Sigmoid colon (tissue), 7 donors: ENCODE measurements around the gene POLD2. TPM values are rescaled to one million over a fixed set of nuclear protein-coding genes. Genes with fewer than 3 reads are reported as not detected.

Experiments used
- DNase-seq: peaks from one replicate; pipeline ENCODE4 v3.0.0-alpha.2; 2019
- H3K27ac ChIP-seq, 4 donors: fragments of 200-600 bp; sonication (generic); one replicate each; pipeline ENCODE4 v1.5.1; 2016 to 2019; ENCODE audit warnings: mild to moderate bottlenecking in 1 of 4
- H3K27me3 ChIP-seq, 3 donors: fragments of 200-600 bp; sonication (generic); one replicate each; pipeline ENCODE4 v1.5.1; 2019; ENCODE audit warnings: mild to moderate bottlenecking in 1 of 3
- H3K36me3 ChIP-seq, 4 donors: fragments of 200-600 bp; sonication (generic); one replicate each; pipeline ENCODE4 v1.5.1; 2016 to 2019
- H3K4me1 ChIP-seq, 4 donors: fragments of 200-600 bp; sonication (generic); one replicate each; pipeline ENCODE4 v1.5.1; 2017 to 2019
- H3K4me3 ChIP-seq, 4 donors: fragments of 200-600 bp; sonication (generic); one replicate each; pipeline ENCODE4 v1.5.1; 2017 to 2019; ENCODE audit warnings: mild to moderate bottlenecking in 2 of 4, moderate library complexity in 1 of 4
- H3K9me3 ChIP-seq, 4 donors: fragments of 200-600 bp in 3 of 4; sonication (generic) in 3 of 4; one replicate each; pipeline versions ENCODE4 v1.5.1 to v1.6.1; 2013 to 2019
- EP300 ChIP-seq, 4 donors: sonication (generic); formaldehyde crosslinking; IDR thresholded peaks; one replicate each; pipeline ENCODE4 v1.6.1; 2017; ENCODE audit warnings: antibody characterized with exemption in 4 of 4
- POLR2A ChIP-seq, 2 donors: fragments of 450-650 bp; IDR thresholded peaks; one replicate each; pipeline ENCODE4 v1.6.1; 2016; ENCODE audit warnings: antibody characterized with exemption in 2 of 2, mild to moderate bottlenecking in 2 of 2, moderate library complexity in 2 of 2
- POLR2AphosphoS5 ChIP-seq, 4 donors: sonication (generic); formaldehyde crosslinking; IDR thresholded peaks; one replicate each; pipeline ENCODE4 v1.6.1; 2017; ENCODE audit warnings: antibody characterized with exemption in 4 of 4
- WGBS, 2 donors: extraction: QIAGEN DNeasy Blood & Tissue Kit; methylation state at CpG; one replicate each; pipeline ENCODE4 v1.1.7; 2013; 5-methylcytosine and 5-hydroxymethylcytosine counted together
- intact Hi-C: fragments of 100-400 bp; cut with DNase I; formaldehyde crosslinking; loops from one replicate; pipeline ENCODE4 v1.15.1; 2023
- polyA plus RNA-seq, 3 donors: library from polyadenylated mRNA; stranded (reverse); fragments of 200-250 nt; gene quantifications; one replicate each; pipeline ENCODE4 v1.2.3, GENCODE V29; 2013
- total RNA-seq, 4 donors: library from RNA; depleted of rRNA; stranded (reverse); fragments of >200 nt; gene quantifications; one replicate each; pipeline ENCODE4 v1.1.0, GENCODE V29; 2016
- TF ChIP-seq, protein P1 (sequence below), 4 experiments: fragments of 450-650 bp in 3 of 4; fragments of 200-600 bp in 1 of 4; IDR thresholded peaks; one replicate each; pipeline ENCODE4 v1.5.1; 2016 to 2019; ENCODE audit warnings: antibody characterized with exemption in 4 of 4, mild to moderate bottlenecking in 3 of 4, moderate library complexity in 2 of 4
- donor health status: healthy with polysubstance abuse.
- donor health status: Bipolar disorder and iron deficiency.
- donor health status: healthy.

The POLD2 gene
- total and polyA plus RNA-seq, 7 donors = 20.3 to 91.2 (median 35.4) TPM

DNA sequence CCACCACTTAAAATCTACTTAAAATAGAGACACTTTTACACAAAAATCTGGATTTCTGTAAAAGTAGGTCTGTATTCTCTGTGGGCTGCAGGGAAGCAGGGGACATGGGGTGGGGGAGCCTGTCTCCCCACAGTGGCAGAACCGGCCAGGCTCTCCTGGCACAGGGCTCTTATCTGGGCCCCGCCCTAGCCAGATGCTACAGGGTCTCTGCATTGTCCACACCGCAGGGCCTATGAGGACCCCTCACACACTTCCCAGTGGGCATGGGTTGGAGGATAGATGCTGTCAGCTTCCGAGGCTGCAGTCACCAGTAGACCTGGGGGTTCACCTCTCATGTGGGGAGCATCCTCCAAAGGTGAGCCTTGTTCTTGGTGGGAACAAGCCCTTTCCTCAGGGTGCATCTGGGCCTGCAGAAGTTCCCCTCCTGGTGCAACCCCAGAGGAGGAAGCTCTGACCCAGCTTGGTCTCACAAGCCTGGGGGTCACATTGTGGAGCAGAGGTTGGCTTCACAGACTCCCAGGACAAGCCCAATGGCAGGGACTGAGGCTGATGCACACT is 33.2 kb upstream of the POLD2 start:
- H3K9me3 ChIP-seq = no peaks in the 10 kb centered on the region
- TF ChIP-seq, protein P1, sequence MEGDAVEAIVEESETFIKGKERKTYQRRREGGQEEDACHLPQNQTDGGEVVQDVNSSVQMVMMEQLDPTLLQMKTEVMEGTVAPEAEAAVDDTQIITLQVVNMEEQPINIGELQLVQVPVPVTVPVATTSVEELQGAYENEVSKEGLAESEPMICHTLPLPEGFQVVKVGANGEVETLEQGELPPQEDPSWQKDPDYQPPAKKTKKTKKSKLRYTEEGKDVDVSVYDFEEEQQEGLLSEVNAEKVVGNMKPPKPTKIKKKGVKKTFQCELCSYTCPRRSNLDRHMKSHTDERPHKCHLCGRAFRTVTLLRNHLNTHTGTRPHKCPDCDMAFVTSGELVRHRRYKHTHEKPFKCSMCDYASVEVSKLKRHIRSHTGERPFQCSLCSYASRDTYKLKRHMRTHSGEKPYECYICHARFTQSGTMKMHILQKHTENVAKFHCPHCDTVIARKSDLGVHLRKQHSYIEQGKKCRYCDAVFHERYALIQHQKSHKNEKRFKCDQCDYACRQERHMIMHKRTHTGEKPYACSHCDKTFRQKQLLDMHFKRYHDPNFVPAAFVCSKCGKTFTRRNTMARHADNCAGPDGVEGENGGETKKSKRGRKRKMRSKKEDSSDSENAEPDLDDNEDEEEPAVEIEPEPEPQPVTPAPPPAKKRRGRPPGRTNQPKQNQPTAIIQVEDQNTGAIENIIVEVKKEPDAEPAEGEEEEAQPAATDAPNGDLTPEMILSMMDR (IDR thresholded peaks at IDR 0.05) = no peak
- no peak for TF ChIP-seq EP300 (IDR thresholded peaks at IDR 0.05)
- no peak for TF ChIP-seq POLR2A (IDR thresholded peaks at IDR 0.05)
- no peak for TF ChIP-seq POLR2AphosphoS5 (IDR thresholded peaks at IDR 0.05)
- 79 to 84% methylated on average over 4 of the region's 4 CpGs for WGBS, 2 donors
- H3K27me3 ChIP-seq = no peaks in the 10 kb centered on the region
- no peaks in the 10 kb centered on the region for H3K36me3 ChIP-seq
- no peak overlapping the region for H3K27ac ChIP-seq
- intact Hi-C loops = no loop called here
- no peaks in the 10 kb centered on the region for H3K4me1 ChIP-seq
- no peak for DNase-seq
- H3K4me3 ChIP-seq = no peak overlapping the region

DNA sequence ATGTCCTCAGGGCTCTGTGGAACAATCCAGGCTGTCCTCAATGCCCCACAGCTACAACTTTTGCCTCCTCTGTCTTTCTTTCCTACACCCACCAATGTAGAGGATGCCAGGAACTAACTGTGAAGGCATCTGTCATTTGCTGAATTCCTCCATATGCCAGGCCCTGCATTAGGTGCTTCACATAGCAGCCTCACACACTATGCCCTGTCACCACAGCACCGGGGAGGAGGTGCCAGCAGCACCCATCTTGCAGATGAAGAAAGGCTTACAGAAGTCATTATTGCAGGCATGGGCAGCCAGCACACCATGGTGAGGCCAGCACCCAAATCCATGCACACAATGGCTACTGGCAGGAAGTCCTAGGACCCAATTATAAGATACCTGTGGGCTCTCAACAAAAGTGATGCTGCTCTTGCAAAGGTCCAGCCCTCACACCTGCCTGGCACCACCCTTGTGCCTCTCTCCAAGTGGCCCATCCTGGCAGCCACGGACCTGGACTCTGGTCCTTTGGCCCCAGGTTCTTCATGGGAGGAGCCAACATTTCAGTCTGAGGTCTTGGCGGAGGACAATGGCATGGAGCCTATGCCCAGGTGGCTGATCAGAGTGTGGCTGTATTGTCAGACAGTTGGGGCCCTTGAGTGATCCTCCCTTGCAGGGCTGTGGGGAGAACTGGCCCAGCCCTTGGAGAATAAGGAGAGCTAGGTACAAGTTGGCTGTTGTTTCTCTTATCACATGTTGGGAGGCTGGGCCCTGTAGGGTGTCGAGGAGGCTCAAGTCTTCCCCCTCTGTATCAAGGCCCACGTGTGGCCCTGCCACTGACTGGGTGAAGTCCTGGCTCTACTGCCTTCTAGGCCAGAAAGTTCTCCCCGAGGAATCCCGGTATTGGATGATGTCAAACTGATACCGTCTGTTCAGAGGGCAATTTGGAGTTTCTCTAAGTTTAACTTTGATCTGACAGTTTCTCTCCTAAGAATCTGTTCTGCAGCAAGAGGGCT is 32.1 kb upstream of the POLD2 start:
- DNase-seq = peak; percentile 39
- H3K36me3 ChIP-seq = no peaks in the 10 kb centered on the region
- H3K4me3 ChIP-seq = no peak overlapping the region
- 69 to 86% methylated on average over 8 of the region's 8 CpGs for WGBS, 2 donors
- H3K27me3 ChIP-seq = no peaks in the 10 kb centered on the region
- intact Hi-C loops = no loop called here
- no peak for TF ChIP-seq POLR2AphosphoS5 (IDR thresholded peaks at IDR 0.05)
- no peak for TF ChIP-seq EP300 (IDR thresholded peaks at IDR 0.05)
- no peak for TF ChIP-seq POLR2A (IDR thresholded peaks at IDR 0.05)
- TF ChIP-seq, protein P1 (IDR thresholded peaks at IDR 0.05) = no peak
- H3K9me3 ChIP-seq = no peaks in the 10 kb centered on the region
- H3K4me1 ChIP-seq = no peaks in the 10 kb centered on the region
- H3K27ac ChIP-seq = no peak overlapping the region

DNA sequence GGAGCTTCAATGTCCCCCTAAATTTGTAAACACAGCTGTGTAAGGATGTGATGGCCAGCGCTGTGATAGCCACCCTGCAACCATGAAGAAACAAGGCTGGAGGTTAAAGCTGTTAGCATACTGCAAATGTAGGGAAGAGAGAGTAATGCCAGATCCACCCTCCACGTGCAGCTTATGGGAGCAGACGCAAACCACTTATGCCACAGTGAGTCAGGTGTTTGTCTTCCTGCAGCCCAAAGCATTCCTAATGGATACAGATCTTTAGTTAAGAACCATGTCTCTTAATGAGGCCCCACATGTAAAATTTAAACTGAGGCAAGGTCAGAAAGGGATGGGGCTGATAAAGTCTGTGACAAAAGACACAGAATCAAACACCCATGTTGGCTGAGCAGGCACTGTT is 31.4 kb upstream of the POLD2 start:
- 66 to 82% methylated on average over 3 of the region's 3 CpGs for WGBS, 2 donors
- Histone ChIP-seq H3K4me3 (no peak overlapping the region), H3K36me3 (no peaks in the 10 kb centered on the region), H3K4me1 (no peaks in the 10 kb centered on the region), H3K27ac (no peak overlapping the region), H3K27me3 (no peaks in the 10 kb centered on the region), H3K9me3 (no peaks in the 10 kb centered on the region)
- intact Hi-C loops = no loop called here
- DNase-seq = peak; percentile 18
- no peak for TF ChIP-seq EP300 (IDR thresholded peaks at IDR 0.05)
- no peak for TF ChIP-seq POLR2AphosphoS5 (IDR thresholded peaks at IDR 0.05)
- TF ChIP-seq, protein P1 (IDR thresholded peaks at IDR 0.05) = no peak
- no peak for TF ChIP-seq POLR2A (IDR thresholded peaks at IDR 0.05)

DNA sequence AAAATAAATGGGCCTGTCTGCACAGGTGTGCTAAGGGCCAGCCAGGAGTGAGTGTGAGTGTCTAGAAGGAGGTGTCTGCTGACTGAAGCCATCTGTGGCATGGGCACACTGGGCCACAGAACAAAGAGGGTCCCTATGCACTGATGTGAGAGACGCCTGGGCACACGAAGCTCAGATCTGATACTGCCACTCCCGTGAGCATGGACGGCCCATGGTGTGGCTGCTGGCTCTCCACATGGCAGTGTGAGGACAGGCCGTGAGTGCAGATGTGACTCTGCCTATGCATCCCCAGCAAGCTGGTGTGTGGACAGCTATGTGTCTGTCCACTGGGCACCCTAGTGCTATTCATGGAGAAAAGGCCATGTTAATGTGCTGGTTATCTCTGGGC is 30.6 kb upstream of the POLD2 start:
- Histone ChIP-seq H3K4me1 (no peaks in the 10 kb centered on the region), H3K27ac (no peak overlapping the region), H3K9me3 (no peaks in the 10 kb centered on the region), H3K4me3 (no peak overlapping the region), H3K27me3 (no peaks in the 10 kb centered on the region), H3K36me3 (no peaks in the 10 kb centered on the region)
- intact Hi-C loops = no loop called here
- TF ChIP-seq POLR2AphosphoS5 (IDR thresholded peaks at IDR 0.05) (no peak), EP300 (IDR thresholded peaks at IDR 0.05) (no peak), POLR2A (IDR thresholded peaks at IDR 0.05) (no peak)
- TF ChIP-seq, protein P1 (IDR thresholded peaks at IDR 0.05) = no peak
- DNase-seq = peak; percentile 17
- 91 to 92% methylated on average over 5 of the region's 5 CpGs for WGBS, 2 donors
